Fibroblast of upper back skin (primary cell): ENCODE data around the gene ZKSCAN8.

ENCODE experiments used
- DNase-seq: peaks from one replicate; pipeline ENCODE4 v3.0.0-alpha.2; 2013

The ZKSCAN8 gene

GRCh38 chr6:28207510-28208110, 65.9 kb downstream of the ZKSCAN8 start:
- no peak for DNase-seq

GRCh38 chr6:28208111-28208659, 66.5 kb downstream of the ZKSCAN8 start:
- DNase-seq, result no peak
